Activated CD8-positive, alpha-beta T cell treated with anti-CD3 and anti-CD28 coated beads, Interleukin-2, amount 10 ng/mL, durations not matched to agents 7 days and 5 days (primary cell): ENCODE results near the gene NUP62. TPM values are rescaled to one million over a fixed set of nuclear protein-coding genes. Genes with fewer than 3 reads are reported as not detected.
"Not testable (repeated sequence)": the region's sequence is repeated elsewhere in the genome, so short reads cannot be mapped to it uniquely, and the experiment has no call there.

Experiments used
- ATAC-seq: fragments of 150-1000 bp; cut with Tn5 transposase; one replicate; pipeline ENCODE4 v1.10.0; 2021; ENCODE audit warnings: moderate library complexity
- CTCF ChIA-PET: fragments of 350-600 bp; sonication (Branson Sonifier 250); formaldehyde crosslinking; loops from one replicate; lab custom pipeline; 2021; ENCODE audit warnings: antibody characterized with exemption; lab: Charles Lee
- POLR2A ChIA-PET: fragments of 350-600 bp; sonication (Branson Sonifier 250); formaldehyde crosslinking; loops from one replicate; lab custom pipeline; 2021; ENCODE audit warnings: antibody characterized with exemption; lab: Charles Lee
- DNase-seq: peaks from one replicate; pipeline ENCODE4 v3.0.0-alpha.2; 2020
- H3K27ac Mint-ChIP-seq: one replicate; pipeline ENCODE4 v1.8.0; 2021; ENCODE audit warnings: mild to moderate bottlenecking, mixed read lengths
- H3K27me3 Mint-ChIP-seq: one replicate; pipeline ENCODE4 v1.8.0; 2021; ENCODE audit warnings: low read depth, mixed read lengths
- H3K36me3 Mint-ChIP-seq: one replicate; pipeline ENCODE4 v1.8.0; 2021; ENCODE audit warnings: low read depth, mixed read lengths
- H3K4me1 Mint-ChIP-seq: one replicate; pipeline ENCODE4 v1.8.0; 2021; ENCODE audit warnings: low read depth, mixed read lengths
- H3K4me3 Mint-ChIP-seq: one replicate; pipeline ENCODE4 v1.8.0; 2021; ENCODE audit warnings: mild to moderate bottlenecking, mixed read lengths
- H3K9me3 Mint-ChIP-seq: one replicate; pipeline ENCODE4 v1.8.0; 2022; ENCODE audit warnings: mixed read lengths; ENCODE audit not compliant: insufficient read depth
- total RNA-seq, 2 experiments: library from RNA; stranded (reverse); gene quantifications; one replicate each; pipeline ENCODE4 v1.2.3, GENCODE V29; 2021

NUP62 gene
- total RNA-seq, 2 experiments from 2014 or later = 116 to 122 TPM

- CTCF ChIA-PET = interaction anchor here (1.5 to 7.0 kb wide), 2 partner anchors 21 to 52 kb away, joined by 3 to 40 read pairs; no protein-coding TSS in a partner anchor
Measured at GRCh38 chr19:49933643-49934042, 4.3 kb upstream of the NUP62 start.

GRCh38 chr19:49932731-49933131 lies 3.4 kb upstream of the NUP62 start:
- Mint-ChIP-seq H3K4me1 (peaks cover 53% of the 10 kb centered on the region), H3K9me3 (no peaks in the 10 kb centered on the region), H3K27me3 (peaks cover 5% of the 10 kb centered on the region), H3K36me3 (peaks cover 33% of the 10 kb centered on the region), H3K27ac (peak overlapping the region; percentile 81), H3K4me3 (peak overlapping the region; percentile 48)
- CTCF ChIA-PET = interaction anchor here (1.5 to 7.0 kb wide), 2 partner anchors 22 to 52 kb away, joined by 3 to 40 read pairs; no protein-coding TSS in a partner anchor
- peak; percentile 74 for DNase-seq
- POLR2A ChIA-PET = interaction anchor here (0.6 to 1.2 kb wide), 3 partner anchors 10 to 36 kb away, joined by 3 read pairs; partner anchors contain the start of gene IL4I1
- ATAC-seq = no peak

More at GRCh38 chr19:49933643-49934042, 4.3 kb upstream of the NUP62 start:
- no peak overlapping the region for H3K27ac Mint-ChIP-seq
- H3K27me3 Mint-ChIP-seq = peaks cover 5% of the 10 kb centered on the region
- no peaks in the 10 kb centered on the region for H3K9me3 Mint-ChIP-seq
- H3K4me3 Mint-ChIP-seq = no peak overlapping the region
- peaks cover 46% of the 10 kb centered on the region for H3K4me1 Mint-ChIP-seq
- ATAC-seq (no peak), DNase-seq (no peak)
- POLR2A ChIA-PET = interaction anchor here (0.9 to 1.2 kb wide), 2 partner anchors 9 to 37 kb away, joined by 3 read pairs; partner anchors contain the start of gene IL4I1
- H3K36me3 Mint-ChIP-seq = peaks cover 26% of the 10 kb centered on the region

GRCh38 chr19:49932041-49932451 lies 2.7 kb upstream of the NUP62 start:
- ChIA-PET POLR2A (no interaction called here), CTCF (no interaction called here)
- Mint-ChIP-seq H3K4me3 (peak overlapping the region; percentile 19), H3K9me3 (no peaks in the 10 kb centered on the region), H3K36me3 (peaks cover 40% of the 10 kb centered on the region), H3K4me1 (peaks cover 56% of the 10 kb centered on the region), H3K27ac (peak overlapping the region; percentile 22), H3K27me3 (peaks cover 5% of the 10 kb centered on the region)
- no peak for ATAC-seq
- no peak for DNase-seq

DNA sequence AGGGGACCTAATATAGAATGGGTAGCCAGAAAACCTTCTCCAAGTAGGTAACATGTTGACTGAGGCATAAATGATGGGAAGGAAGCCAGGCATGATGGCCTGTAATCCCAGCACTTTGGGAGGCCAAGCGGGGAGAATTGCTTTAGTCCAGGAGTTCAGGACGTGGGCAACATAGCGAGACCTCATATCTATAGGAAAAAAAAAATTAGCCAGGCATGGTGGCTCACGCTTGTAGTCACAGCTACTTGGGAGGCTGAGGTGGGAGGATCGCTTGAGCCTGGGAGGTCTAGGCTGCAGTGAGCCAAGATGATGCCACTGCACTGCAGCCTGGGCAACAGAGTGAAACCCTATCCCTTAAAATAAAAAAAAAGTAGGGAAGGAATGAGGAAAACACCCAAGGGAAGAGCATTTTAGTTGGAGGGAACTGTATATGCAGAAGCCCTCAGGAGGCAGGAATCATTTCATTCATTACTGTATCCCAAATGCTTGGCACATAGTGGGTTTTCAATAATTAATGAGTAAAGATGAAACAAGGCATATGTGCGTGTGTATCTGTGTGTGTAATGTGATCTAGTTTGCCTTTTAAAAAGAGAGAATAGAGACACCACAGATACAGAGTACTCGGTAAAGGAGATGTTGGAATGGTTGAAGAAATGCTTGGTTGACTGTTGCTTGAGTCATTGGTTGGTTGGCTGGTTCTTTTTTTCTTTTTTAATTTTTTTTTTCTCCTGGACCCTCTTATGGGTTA lies 2.2 kb upstream of the NUP62 start:
- peak overlapping the region; percentile 3 for H3K27ac Mint-ChIP-seq
- ChIA-PET CTCF (no interaction called here), POLR2A (no interaction called here)
- H3K36me3 Mint-ChIP-seq = peaks cover 44% of the 10 kb centered on the region
- H3K4me3 Mint-ChIP-seq = peak overlapping the region; percentile 19
- H3K27me3 Mint-ChIP-seq = peaks cover 3% of the 10 kb centered on the region
- peaks cover 61% of the 10 kb centered on the region for H3K4me1 Mint-ChIP-seq
- DNase-seq = no peak
- ATAC-seq = no peak
- no peaks in the 10 kb centered on the region for H3K9me3 Mint-ChIP-seq

DNA sequence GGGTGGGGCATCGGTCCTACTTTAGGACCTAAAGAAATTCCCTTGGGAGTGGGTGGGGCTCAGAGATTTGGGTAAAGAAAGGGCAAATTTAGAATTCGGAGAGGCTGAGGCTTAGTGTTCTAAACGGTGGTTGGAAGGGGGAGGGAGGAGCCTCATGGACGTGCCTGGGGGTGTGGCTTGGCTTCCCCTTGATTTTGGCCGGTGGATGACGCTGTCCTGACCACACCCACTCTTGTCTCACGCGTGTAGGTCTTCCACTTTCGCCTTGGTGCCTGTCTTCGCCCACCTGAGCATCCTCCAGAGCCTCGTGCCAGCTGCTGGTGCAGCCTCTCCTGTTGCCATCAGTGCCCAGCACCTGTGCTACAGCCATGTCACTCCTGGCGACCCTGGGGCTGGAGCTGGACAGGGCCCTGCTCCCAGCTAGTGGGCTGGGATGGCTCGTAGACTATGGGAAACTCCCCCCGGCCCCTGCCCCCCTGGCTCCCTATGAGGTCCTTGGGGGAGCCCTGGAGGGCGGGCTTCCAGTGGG lies 1.2 kb upstream of the NUP62 start:
- Mint-ChIP-seq H3K27ac (peak overlapping the region; percentile 30), H3K36me3 (peaks cover 49% of the 10 kb centered on the region), H3K9me3 (no peaks in the 10 kb centered on the region), H3K4me3 (peak overlapping the region; percentile 97), H3K27me3 (no peaks in the 10 kb centered on the region), H3K4me1 (peaks cover 65% of the 10 kb centered on the region)
- POLR2A ChIA-PET = interaction anchor here (1.1 to 2.5 kb wide), 3 partner anchors 19 to 205 kb away, joined by 3 to 16 read pairs (median 14); partner anchors contain the start of genes AKT1S1 and TBC1D17
- CTCF ChIA-PET = interaction anchor here (1.0 kb wide), 1 partner anchor 67 kb away, joined by 3 read pairs; no protein-coding TSS in a partner anchor
- DNase-seq (peak; percentile 26), ATAC-seq (no peak)

- Mint-ChIP-seq H3K4me1 (peaks cover 70% of the 10 kb centered on the region), H3K27ac (peak overlapping the region; percentile 99), H3K36me3 (peaks cover 52% of the 10 kb centered on the region), H3K4me3 (peak overlapping the region; percentile 97), H3K27me3 (no peaks in the 10 kb centered on the region), H3K9me3 (no peaks in the 10 kb centered on the region)
- DNase-seq (peak; percentile 97), ATAC-seq (peak; percentile 84)
- ChIA-PET CTCF (interaction anchor here (1.0 to 3.3 kb wide), 3 partner anchors 8 to 96 kb away, joined by 3 to 11 read pairs (median 3); partner anchors contain the start of genes VRK3 and ZNF473), POLR2A (interaction anchor here (0.8 to 2.5 kb wide), 17 partner anchors 11 to 875 kb away, joined by 3 to 27 read pairs (median 4); partner anchors contain the start of genes AKT1S1, AP2A1, IL4I1 and SCAF1)
Measured at GRCh38 chr19:49929611-49930482, 543 bp upstream of the NUP62 start.

GRCh38 chr19:49927526-49928264 lies 1.6 kb downstream of the NUP62 start:
- peaks cover 62% of the 10 kb centered on the region for H3K36me3 Mint-ChIP-seq
- peaks cover 61% of the 10 kb centered on the region for H3K4me1 Mint-ChIP-seq
- ChIA-PET CTCF (interaction anchor here (1.5 to 3.3 kb wide), 4 partner anchors 9 to 16 kb away, joined by 4 to 11 read pairs (median 6); no protein-coding TSS in a partner anchor), POLR2A (interaction anchor here (0.7 to 2.5 kb wide), 7 partner anchors 16 to 90 kb away, joined by 3 to 27 read pairs (median 4); partner anchors contain the start of genes IL4I1 and PTOV1)
- H3K27me3 Mint-ChIP-seq = no peaks in the 10 kb centered on the region
- DNase-seq (no peak), ATAC-seq (no peak)
- H3K9me3 Mint-ChIP-seq = no peaks in the 10 kb centered on the region
- peak overlapping the region; percentile 75 for H3K27ac Mint-ChIP-seq
- peak overlapping the region; percentile 97 for H3K4me3 Mint-ChIP-seq

GRCh38 chr19:49926515-49926914 lies 2.8 kb downstream of the NUP62 start:
- H3K36me3 Mint-ChIP-seq = peaks cover 63% of the 10 kb centered on the region
- no peak overlapping the region for H3K27ac Mint-ChIP-seq
- DNase-seq = no peak
- no peaks in the 10 kb centered on the region for H3K27me3 Mint-ChIP-seq
- no peaks in the 10 kb centered on the region for H3K9me3 Mint-ChIP-seq
- H3K4me1 Mint-ChIP-seq = peaks cover 58% of the 10 kb centered on the region
- ChIA-PET POLR2A (interaction anchor here (0.7 to 1.4 kb wide), 2 partner anchors 29 to 50 kb away, joined by 3 read pairs; no protein-coding TSS in a partner anchor), CTCF (interaction anchor here (0.7 kb wide), 1 partner anchor 210 kb away, joined by 4 read pairs; no protein-coding TSS in a partner anchor)
- H3K4me3 Mint-ChIP-seq = no peak overlapping the region
- ATAC-seq = no peak

DNA sequence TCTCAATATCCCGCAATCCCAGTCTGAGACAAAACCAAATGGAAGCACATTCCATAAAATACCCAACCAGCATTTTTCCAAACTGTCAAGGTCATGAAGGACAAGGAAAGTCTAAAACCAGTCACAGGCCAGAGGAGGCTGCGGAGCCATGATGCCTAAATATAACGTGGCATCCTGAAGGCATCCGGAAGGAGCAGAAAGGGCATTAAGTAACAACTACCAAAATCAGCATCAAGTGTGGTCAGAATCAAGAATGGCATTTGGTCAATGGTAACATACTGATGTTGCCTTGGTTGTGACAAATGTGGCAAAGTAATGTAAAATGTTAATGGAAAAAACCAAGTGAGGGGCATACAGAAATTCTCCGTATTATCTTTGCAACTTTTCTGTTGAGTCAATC lies 3.8 kb downstream of the NUP62 start:
- Mint-ChIP-seq H3K27ac (no peak overlapping the region), H3K27me3 (no peaks in the 10 kb centered on the region), H3K36me3 (peaks cover 66% of the 10 kb centered on the region), H3K4me1 (peaks cover 57% of the 10 kb centered on the region), H3K4me3 (no peak overlapping the region), H3K9me3 (no peaks in the 10 kb centered on the region)
- ATAC-seq = no peak
- POLR2A ChIA-PET = no interaction called here
- CTCF ChIA-PET = no interaction called here
- no peak for DNase-seq

DNA sequence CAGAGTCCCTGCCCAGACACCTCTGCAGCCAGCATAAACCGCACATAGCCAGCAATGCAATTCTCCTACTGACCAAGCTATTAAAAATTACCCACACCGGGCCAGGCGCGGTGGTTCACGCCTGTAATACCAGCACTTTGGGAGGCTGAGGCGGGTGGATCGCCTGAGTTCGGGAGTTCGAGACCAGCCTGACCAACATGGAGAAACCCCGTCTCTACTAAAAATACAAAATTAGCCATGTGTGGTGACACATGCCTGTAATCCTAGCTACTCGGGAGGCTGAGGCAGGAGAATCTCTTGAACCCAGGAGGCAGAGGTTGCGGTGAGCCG lies 4.5 kb downstream of the NUP62 start:
- not testable (repeated sequence) for H3K27ac Mint-ChIP-seq, ATAC-seq, H3K27me3 Mint-ChIP-seq

More for the DNA sequence above, 4.5 kb downstream of the NUP62 start:
- Mint-ChIP-seq H3K4me1 (peaks cover 53% of the 10 kb centered on the region), H3K36me3 (peaks cover 66% of the 10 kb centered on the region)
- DNase-seq, CTCF ChIA-PET, H3K4me3 Mint-ChIP-seq, POLR2A ChIA-PET, H3K9me3 Mint-ChIP-seq: not testable (repeated sequence)
